OCI-LY1 (cell line): ENCODE results near the gene OGFOD1.

Experiments
- H2AFZ ChIP-seq: fragments of 200-600 bp; sonication (generic), shearing (Covaris generic); 2 replicates; pipeline ENCODE4 v1.6.0; 2014; ENCODE audit warnings: antibody characterized with exemption, mild to moderate bottlenecking, low read length
- H3F3A ChIP-seq: fragments of 200-600 bp; sonication (generic), shearing (Covaris generic); 2 replicates; pipeline ENCODE4 v1.6.0; 2014; ENCODE audit warnings: mild to moderate bottlenecking, antibody characterized with exemption, low read length, moderate library complexity; ENCODE audit not compliant: insufficient read depth
- H3K27ac ChIP-seq: fragments of 200-600 bp; sonication (generic); 2 replicates; pipeline ENCODE4 v1.5.1; 2014; ENCODE audit warnings: low read length, mixed run types, mild to moderate bottlenecking, low read depth; ENCODE audit not compliant: poor library complexity, severe bottlenecking
- H3K27me3 ChIP-seq: fragments of 200-600 bp; sonication (generic); 2 replicates; pipeline ENCODE4 v1.6.0; 2014; ENCODE audit warnings: antibody characterized with exemption, mild to moderate bottlenecking, low read length, moderate library complexity; ENCODE audit not compliant: insufficient read depth
- H3K36me3 ChIP-seq: fragments of 200-600 bp; sonication (generic); 2 replicates; pipeline ENCODE4 v1.6.1; 2014; ENCODE audit warnings: mild to moderate bottlenecking, antibody characterized with exemption, low read length, moderate library complexity, mixed read lengths; ENCODE audit not compliant: insufficient read depth
- H3K4me1 ChIP-seq: fragments of 200-600 bp; sonication (generic); 2 replicates; pipeline ENCODE4 v1.5.1; 2014; ENCODE audit warnings: mild to moderate bottlenecking, low read length, moderate library complexity; ENCODE audit not compliant: insufficient read depth, severe bottlenecking
- H3K4me2 ChIP-seq: fragments of 200-600 bp; sonication (generic), shearing (Covaris generic); 2 replicates; pipeline ENCODE4 v1.6.1; 2014; ENCODE audit warnings: low read length
- H3K4me3 ChIP-seq: fragments of 200-600 bp; sonication (generic); 2 replicates; pipeline ENCODE4 v1.5.1; 2014; ENCODE audit warnings: low read length, low read depth, mild to moderate bottlenecking, mixed read lengths; ENCODE audit not compliant: poor library complexity, severe bottlenecking
- H3K79me2 ChIP-seq: fragments of 200-600 bp; shearing (Covaris generic); 2 replicates; pipeline ENCODE4 v1.6.1; 2016; ENCODE audit warnings: mixed run types, low read length, mixed read lengths; ENCODE audit not compliant: insufficient read depth
- H3K9ac ChIP-seq: fragments of 200-600 bp; sonication (generic), shearing (Covaris generic); 2 replicates; pipeline ENCODE4 v1.6.1; 2014; ENCODE audit warnings: mild to moderate bottlenecking, low read length, mixed read lengths
- H3K9me2 ChIP-seq: fragments of 200-600 bp; sonication (generic), shearing (Covaris generic); 2 replicates; pipeline ENCODE4 v1.6.1; 2014; ENCODE audit warnings: low read depth, mild to moderate bottlenecking, low read length, mixed read lengths
- H3K9me3 ChIP-seq: fragments of 200-600 bp; shearing (Covaris generic); 2 replicates; pipeline ENCODE4 v1.6.1; 2014; ENCODE audit warnings: low read length, mixed read lengths
- H4K20me1 ChIP-seq: fragments of 200-600 bp; sonication (generic), shearing (Covaris generic); 2 replicates; pipeline ENCODE4 v1.6.0; 2016; ENCODE audit warnings: mild to moderate bottlenecking, low read length; ENCODE audit not compliant: insufficient read depth
- EZH2 ChIP-seq: fragments of 200-600 bp; sonication (generic), shearing (Covaris generic); IDR thresholded peaks from 2 replicates; pipeline ENCODE4 v1.8.0; 2017; ENCODE audit warnings: borderline replicate concordance, mixed run types, mild to moderate bottlenecking, antibody characterized with exemption, low read length, moderate library complexity, mixed read lengths
- TF ChIP-seq, protein P1 (sequence below): fragments of 200-600 bp; sonication (generic), shearing (Covaris generic); IDR thresholded peaks from 2 replicates; pipeline ENCODE4 v1.5.1; 2017; ENCODE audit warnings: mild to moderate bottlenecking, antibody characterized with exemption, low read length, moderate library complexity, mixed read lengths

Gene OGFOD1

DNA sequence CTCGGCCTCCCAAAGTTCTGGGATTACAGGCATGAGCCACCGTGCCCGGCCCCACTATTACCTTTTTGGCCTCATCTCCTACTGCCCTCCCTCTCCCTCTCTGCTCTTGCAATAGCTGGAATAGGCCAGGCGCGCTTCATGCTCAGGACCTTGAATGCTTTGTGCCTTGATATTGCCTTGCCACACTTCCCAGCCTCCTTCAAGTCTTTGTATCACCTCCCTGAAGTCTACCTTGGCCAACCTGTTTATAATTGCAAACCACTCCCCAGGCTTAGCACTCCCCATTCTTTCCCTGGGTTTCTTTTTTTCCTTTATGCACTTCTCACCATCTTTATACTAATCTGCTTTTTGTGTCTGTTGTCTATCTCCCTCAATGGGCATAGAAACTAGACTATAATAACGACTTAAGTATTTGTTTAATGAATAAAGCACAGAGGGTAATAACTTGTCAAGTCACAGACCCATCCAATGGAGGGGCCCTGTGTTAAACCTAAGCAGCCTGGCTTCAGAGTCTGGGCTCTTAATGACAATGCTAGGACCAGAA is 6.6 kb downstream of the OGFOD1 start:
- H3K4me2 ChIP-seq, result no peak overlapping the region
- H3K9me3 ChIP-seq, result no peaks in the 10 kb centered on the region
- no peaks in the 10 kb centered on the region for H3K27me3 ChIP-seq
- no peak for TF ChIP-seq EZH2
- TF ChIP-seq, protein P1, sequence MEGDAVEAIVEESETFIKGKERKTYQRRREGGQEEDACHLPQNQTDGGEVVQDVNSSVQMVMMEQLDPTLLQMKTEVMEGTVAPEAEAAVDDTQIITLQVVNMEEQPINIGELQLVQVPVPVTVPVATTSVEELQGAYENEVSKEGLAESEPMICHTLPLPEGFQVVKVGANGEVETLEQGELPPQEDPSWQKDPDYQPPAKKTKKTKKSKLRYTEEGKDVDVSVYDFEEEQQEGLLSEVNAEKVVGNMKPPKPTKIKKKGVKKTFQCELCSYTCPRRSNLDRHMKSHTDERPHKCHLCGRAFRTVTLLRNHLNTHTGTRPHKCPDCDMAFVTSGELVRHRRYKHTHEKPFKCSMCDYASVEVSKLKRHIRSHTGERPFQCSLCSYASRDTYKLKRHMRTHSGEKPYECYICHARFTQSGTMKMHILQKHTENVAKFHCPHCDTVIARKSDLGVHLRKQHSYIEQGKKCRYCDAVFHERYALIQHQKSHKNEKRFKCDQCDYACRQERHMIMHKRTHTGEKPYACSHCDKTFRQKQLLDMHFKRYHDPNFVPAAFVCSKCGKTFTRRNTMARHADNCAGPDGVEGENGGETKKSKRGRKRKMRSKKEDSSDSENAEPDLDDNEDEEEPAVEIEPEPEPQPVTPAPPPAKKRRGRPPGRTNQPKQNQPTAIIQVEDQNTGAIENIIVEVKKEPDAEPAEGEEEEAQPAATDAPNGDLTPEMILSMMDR, result no peak
- H3K9me2 ChIP-seq, result no peaks in the 10 kb centered on the region
- peaks cover 5% of the 10 kb centered on the region for H3K79me2 ChIP-seq
- no peak overlapping the region for H2AFZ ChIP-seq
- no peaks in the 10 kb centered on the region for H4K20me1 ChIP-seq
- H3K4me3 ChIP-seq, result no peak overlapping the region
- H3F3A ChIP-seq, result no peaks in the 10 kb centered on the region
- no peak overlapping the region for H3K9ac ChIP-seq
- H3K36me3 ChIP-seq, result peaks cover 89% of the 10 kb centered on the region
- H3K27ac ChIP-seq, result no peak overlapping the region
- peaks cover 1% of the 10 kb centered on the region for H3K4me1 ChIP-seq

DNA sequence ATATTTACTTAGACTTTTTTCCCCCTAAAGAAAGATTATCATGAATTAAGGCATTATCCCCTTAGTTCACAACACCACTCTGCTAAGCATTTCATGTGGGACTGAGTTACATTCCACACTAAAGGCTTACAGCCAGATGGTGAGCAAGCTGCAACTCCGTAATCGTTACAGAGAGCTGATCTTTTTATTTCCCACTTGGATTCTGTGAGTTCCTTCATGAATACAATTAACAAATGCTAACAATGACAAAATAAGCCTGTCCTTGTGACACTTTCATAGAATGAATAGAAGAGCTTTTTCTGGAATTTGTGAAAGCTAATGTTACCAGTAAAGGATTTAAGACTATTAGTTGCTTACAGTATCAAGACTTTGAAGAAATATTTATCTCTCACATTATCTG is 8.7 kb downstream of the OGFOD1 start:
- no peak overlapping the region for H3K27ac ChIP-seq
- no peaks in the 10 kb centered on the region for H3K79me2 ChIP-seq
- no peaks in the 10 kb centered on the region for H3K9me2 ChIP-seq
- no peak for TF ChIP-seq EZH2
- TF ChIP-seq, protein P1, result no peak
- H4K20me1 ChIP-seq, result no peaks in the 10 kb centered on the region
- no peak overlapping the region for H3K9ac ChIP-seq
- H3K4me2 ChIP-seq, result no peak overlapping the region
- H3F3A ChIP-seq, result no peaks in the 10 kb centered on the region
- H3K36me3 ChIP-seq, result peaks cover 88% of the 10 kb centered on the region
- H3K9me3 ChIP-seq, result no peaks in the 10 kb centered on the region
- no peak overlapping the region for H2AFZ ChIP-seq
- H3K4me3 ChIP-seq, result no peak overlapping the region
- no peaks in the 10 kb centered on the region for H3K4me1 ChIP-seq
- no peaks in the 10 kb centered on the region for H3K27me3 ChIP-seq

DNA sequence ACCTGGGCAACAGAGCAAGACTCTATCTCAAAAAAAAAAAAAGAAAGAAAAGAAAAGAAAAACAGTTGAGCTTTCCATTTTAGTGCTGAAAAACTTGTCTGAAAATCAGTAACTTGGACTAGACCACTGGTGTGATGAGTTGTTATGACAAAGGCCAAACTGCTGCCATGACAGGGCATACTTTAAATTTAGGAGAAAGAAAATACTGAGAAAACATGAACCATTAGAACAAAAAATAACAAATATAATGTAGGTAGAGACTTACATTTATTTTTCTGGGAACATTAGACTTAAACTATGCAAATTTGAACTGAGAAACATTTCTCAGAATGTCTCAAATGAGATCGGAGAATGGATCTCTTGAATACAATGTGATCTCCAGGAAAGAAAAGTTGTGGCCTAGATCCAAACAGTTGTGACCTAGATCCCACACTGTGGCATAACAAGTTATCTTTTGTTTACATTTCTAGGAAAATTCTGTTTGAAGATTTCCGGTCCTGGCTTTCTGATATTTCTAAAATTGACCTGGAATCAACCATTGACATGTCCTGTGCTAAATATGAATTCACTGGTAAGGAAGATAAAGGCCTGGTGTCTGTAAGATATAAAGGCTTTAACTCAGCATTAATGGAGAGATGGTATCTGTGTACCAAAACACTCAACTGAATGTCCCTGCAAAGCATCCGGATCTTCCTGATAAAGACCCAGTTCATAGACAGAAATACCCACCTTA is 10.9 kb downstream of the OGFOD1 start:
- Histone ChIP-seq H3K4me2 (no peak overlapping the region), H3K27me3 (no peaks in the 10 kb centered on the region), H3K27ac (no peak overlapping the region), H3K9ac (no peak overlapping the region), H3K9me3 (no peaks in the 10 kb centered on the region), H4K20me1 (no peaks in the 10 kb centered on the region), H3K4me3 (no peak overlapping the region), H3K36me3 (peaks cover 88% of the 10 kb centered on the region), H2AFZ (no peak overlapping the region), H3K79me2 (no peaks in the 10 kb centered on the region), H3K9me2 (no peaks in the 10 kb centered on the region), H3K4me1 (no peaks in the 10 kb centered on the region), H3F3A (no peaks in the 10 kb centered on the region)
- TF ChIP-seq, protein P1, result no peak
- TF ChIP-seq EZH2, result no peak
